ENCODE measurements around the gene ELP2. TPM values are rescaled to one million over a fixed set of nuclear protein-coding genes. Genes with fewer than 3 reads are reported as not detected.
A peak's percentile ranks its signal among the peaks of the same experiment; 100 is the strongest.

The ELP2 gene
- total and polyA plus RNA-seq, 2 of the 8 experiments (the other 6 are each of a cell fraction or from before 2014, with no cell fraction given) = 55.8 to 165 TPM

DNA sequence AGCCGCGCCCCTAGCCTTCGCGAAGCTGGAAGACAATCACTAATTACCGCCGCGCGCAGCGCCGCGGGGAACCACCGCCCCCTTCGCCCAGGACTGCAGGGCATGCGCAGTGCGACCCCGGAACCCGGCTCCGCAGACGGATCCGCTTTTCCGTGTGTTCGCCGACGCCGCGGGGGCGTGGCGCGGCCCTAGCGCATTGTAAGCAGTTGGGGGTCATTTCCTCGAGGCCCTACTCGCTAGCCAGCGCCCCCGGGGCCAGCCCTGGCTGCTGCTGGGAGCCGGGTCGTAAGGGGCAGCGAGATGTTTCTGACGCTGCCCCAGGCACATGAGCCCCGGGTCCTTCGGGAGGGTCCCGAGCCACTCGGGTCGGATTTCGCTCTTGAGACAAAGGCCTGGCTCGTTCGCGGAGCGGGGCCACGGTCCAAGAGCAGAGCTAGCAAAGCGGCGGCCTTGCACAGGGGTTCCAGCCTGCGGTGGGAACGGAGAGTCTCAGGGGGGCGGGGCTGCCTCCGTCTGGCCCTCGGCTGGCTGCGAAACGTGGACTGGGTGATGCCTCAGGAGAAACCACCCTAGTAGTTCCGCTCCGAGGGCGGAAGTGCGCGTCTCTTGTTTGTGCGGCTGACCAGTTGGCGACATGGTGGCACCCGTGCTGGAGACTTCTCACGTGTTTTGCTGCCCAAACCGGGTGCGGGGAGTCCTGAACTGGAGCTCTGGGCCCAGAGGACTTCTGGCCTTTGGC is at the start of gene ELP2, which contains the start of gene SLC39A6 (continued):
- TF ChIP-seq CHD7 (IDR thresholded peaks at IDR 0.05; ENCODE audit: insufficient replicate concordance, low read length) = no peak
- peak; percentile 96 for TF ChIP-seq EGR1 (IDR thresholded peaks at IDR 0.05; ENCODE audit: borderline replicate concordance, low read depth, low read length)
- TF ChIP-seq TBP (IDR thresholded peaks at IDR 0.05; ENCODE audit: low read depth, low read length) = peak; percentile 65; the same call in 1 of the 2 replicates
- no peak for TF ChIP-seq RXRA (IDR thresholded peaks at IDR 0.05; ENCODE audit: insufficient read depth, low read depth, low read length)
- TF ChIP-seq TEAD4 (IDR thresholded peaks at IDR 0.05; ENCODE audit: low read depth, low read length) = 0 out of 2 replicates have a peak, but pooled peaks have one; percentile 9
- TF ChIP-seq POLR2AphosphoS5 (IDR thresholded peaks at IDR 0.05; ENCODE audit: low read depth, low read length) = peak; percentile 69
- peak; percentile 35; the same call in 1 of the 2 replicates for TF ChIP-seq RBBP5 (IDR thresholded peaks at IDR 0.05; ENCODE audit: borderline replicate concordance, low read depth, low read length)
- TF ChIP-seq JUN (IDR thresholded peaks at IDR 0.05; ENCODE audit: low read depth, low read length) = peak; percentile 63; the same call in 1 of the 2 replicates
- TF ChIP-seq, protein P1, sequence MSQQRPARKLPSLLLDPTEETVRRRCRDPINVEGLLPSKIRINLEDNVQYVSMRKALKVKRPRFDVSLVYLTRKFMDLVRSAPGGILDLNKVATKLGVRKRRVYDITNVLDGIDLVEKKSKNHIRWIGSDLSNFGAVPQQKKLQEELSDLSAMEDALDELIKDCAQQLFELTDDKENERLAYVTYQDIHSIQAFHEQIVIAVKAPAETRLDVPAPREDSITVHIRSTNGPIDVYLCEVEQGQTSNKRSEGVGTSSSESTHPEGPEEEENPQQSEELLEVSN (IDR thresholded peaks at IDR 0.05) = peak; percentile 93
- TF ChIP-seq BCL11A (IDR thresholded peaks at IDR 0.05; ENCODE audit: low read depth in 2 of 2, low read length in 2 of 2) = no peak
